ENCODE results near the gene C5orf58.

- TF ChIP-seq, protein P1, sequence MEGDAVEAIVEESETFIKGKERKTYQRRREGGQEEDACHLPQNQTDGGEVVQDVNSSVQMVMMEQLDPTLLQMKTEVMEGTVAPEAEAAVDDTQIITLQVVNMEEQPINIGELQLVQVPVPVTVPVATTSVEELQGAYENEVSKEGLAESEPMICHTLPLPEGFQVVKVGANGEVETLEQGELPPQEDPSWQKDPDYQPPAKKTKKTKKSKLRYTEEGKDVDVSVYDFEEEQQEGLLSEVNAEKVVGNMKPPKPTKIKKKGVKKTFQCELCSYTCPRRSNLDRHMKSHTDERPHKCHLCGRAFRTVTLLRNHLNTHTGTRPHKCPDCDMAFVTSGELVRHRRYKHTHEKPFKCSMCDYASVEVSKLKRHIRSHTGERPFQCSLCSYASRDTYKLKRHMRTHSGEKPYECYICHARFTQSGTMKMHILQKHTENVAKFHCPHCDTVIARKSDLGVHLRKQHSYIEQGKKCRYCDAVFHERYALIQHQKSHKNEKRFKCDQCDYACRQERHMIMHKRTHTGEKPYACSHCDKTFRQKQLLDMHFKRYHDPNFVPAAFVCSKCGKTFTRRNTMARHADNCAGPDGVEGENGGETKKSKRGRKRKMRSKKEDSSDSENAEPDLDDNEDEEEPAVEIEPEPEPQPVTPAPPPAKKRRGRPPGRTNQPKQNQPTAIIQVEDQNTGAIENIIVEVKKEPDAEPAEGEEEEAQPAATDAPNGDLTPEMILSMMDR (IDR thresholded peaks at IDR 0.05): no peak
- TF ChIP-seq POLR2A (IDR thresholded peaks at IDR 0.05): no peak
These were observed 55.4 kb downstream of the C5orf58 start for GRCh38 chr5:170288151-170288550.

Data from uterus (tissue), 2 donors.